TTC549 (cell line): ENCODE data around the gene MRPL48.
"Not testable (repeated sequence)": the region's sequence is repeated elsewhere in the genome, so short reads cannot be mapped to it uniquely, and the experiment has no call there.

ENCODE experiments used
- FAIRE-seq: peaks from 2 replicates; lab custom pipeline; 2012; peaks lifted over from hg19 to GRCh38; lab: Jason Lieb, UNC

MRPL48 gene

GRCh38 chr11:73779084-73779902 lies 8.4 kb upstream of the MRPL48 start:
- FAIRE-seq, result peak; percentile 85

DNA sequence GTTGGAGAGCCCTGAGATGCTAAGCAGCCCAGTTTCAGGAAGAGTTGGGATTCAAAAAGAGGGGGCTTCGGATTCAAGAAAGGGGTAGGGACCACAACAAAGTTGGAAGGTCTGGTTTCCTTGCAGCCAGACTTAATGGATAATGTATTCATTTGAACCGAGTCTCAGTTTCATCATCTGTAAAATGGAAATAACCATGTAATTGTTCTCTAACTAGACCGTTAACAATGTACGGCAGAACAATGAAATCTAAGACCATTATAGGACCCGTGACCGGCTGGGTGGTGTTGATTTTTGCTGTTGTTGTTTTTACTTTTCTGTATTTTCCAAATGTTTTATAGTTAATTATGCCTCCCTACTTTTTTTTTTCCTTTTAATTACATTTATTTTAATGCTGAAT lies 6.4 kb upstream of the MRPL48 start:
- FAIRE-seq, result no peak

GRCh38 chr11:73783483-73784020 lies 4.1 kb upstream of the MRPL48 start:
- FAIRE-seq, result no peak

DNA sequence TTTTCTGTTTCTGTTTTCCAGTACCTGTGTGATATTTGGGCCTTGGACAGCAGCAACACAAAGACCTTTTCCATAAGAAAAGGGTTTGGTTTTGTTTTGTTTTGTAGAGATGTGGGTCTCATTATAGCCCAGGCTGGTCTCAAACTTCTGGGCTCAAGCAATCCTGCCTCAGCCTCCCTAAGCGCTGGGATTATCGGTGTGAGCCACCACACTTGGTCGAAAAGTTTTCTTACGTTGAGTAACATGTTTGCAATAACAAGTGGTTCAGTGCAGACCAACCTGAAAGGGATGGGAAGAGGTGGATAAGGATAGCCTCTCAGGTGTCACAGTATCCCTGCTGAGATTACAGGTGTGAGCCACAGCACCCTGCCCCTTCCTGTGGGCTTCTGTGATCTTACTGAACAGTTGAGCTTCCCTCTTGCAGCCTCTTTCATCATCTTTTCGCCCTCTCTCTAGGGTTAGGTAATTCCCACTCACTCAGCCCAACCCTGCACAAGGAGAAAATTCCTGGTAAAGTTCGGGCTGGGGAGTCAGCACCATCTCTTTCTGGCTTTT lies 3.5 kb upstream of the MRPL48 start:
- no peak for FAIRE-seq

DNA sequence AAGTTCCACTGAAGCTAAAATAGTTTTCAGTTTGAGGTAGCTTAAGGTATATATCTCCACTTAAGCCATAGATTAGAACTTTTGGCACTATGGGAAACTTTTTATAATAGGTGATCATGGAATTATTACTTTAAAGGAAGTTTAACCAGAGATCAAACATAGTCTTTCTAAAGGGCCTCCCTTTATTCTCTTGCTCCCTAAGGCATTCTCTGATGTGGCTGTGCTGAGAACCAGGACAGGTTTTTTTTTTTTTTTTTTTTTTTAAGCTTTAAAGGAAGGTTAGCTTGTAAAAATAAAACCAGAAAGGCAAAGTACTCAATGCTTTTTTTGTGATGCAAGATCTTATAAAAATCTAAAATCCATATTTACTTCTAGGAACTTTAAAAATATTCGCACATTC lies 2.9 kb upstream of the MRPL48 start:
- no peak for FAIRE-seq

DNA sequence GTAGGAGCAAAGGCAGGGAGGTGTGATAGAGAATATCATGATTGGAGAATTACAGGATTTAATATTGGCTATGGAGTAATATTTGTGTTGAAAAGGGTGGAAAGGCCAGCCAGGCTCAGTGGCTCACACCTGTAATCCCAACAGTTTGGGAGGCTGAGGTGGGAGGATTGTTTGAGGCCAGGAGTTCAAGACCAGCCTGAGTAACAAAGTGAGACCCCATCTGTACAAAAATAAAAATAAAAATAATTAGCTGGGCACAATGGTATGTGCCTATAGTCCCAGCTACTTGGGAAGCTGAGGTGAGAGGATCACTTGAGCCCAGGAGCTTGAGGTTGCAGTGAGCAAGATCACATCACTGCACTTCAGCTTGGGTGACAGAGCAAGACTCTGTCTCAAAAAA lies 2.2 kb upstream of the MRPL48 start:
- not testable (repeated sequence) for FAIRE-seq

DNA sequence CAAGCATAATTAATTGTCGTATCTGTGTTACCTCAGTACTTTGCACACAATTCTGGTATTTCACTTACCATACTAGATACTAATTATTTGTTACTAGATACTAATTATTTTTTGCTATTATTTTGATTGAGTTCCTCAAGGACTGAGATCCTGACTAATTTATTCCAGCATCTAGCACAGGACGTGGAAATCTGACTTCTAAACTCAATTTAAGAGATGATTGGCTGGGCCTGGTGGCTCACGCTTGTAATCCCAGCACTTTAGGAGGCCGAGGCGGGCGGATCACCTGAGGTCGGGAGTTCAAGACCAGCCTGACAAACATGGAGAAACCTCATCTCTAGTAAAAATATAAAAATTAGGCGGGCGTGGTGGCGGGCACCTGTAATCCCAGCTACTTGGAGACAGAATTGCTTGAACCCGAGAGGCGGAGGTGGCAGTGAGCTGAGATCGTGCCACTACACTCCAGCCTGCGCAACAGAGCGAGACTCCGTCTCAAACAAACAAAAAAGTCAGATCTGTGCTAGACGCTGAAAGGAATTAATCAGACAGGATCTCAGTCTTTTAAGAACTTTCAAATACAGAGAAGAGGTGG lies 527 bp upstream of the MRPL48 start:
- no peak for FAIRE-seq

- FAIRE-seq, result no peak
Measured at GRCh38 chr11:73789279-73789670, 1.6 kb downstream of the MRPL48 start.

DNA sequence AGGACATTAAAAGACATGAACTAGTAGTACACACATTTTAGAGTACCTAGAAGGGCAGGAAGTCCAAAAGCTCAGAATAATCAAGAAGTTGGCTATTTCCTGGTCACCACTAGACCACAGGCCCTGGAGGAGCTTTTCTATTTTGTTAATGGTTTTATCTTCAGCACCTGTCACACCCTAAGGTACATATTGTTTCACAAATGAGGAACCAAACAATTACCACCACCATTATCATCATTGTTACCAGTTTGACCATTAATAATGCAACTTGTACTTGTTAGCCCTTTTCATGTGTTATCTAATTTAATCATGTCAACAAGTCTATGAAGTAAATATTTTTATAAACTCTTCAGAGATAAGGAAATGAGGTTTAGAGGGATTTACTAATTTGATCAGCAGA lies 4.9 kb downstream of the MRPL48 start:
- no peak for FAIRE-seq

DNA sequence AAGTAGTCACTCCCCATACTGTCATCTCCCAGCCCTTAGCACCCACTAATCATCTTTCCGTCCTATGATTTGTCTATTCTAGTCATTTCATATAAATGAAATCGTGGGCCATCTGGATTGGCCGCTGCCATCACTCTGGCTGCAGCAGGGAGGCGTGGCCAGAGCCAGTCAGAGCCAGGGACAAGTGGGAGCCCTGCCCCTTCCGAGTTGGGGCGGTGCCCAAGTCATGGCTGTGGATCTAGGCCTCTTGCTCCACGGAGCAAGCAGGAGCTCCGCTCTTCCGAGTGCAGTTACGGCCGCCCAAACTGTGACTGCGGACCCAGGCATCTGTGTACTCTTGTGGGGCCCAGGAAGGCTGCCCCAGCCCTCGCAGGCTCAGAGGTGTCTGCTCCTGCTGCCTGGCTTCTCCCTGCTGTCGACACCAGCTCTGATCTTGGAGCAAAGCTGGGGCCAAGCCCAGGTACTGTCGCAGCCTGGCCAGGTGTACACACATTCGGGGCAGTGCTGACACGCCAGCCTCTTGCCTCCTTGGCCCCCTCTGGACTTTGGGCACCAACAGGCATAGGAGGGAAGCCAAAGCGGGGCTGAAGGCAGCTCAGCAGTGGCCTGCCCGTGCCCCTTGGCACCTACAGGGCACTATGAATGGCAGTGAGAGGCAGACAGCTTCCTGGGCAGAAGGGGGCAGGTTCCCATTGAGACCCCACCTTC lies 8.4 kb downstream of the MRPL48 start:
- no peak for FAIRE-seq

DNA sequence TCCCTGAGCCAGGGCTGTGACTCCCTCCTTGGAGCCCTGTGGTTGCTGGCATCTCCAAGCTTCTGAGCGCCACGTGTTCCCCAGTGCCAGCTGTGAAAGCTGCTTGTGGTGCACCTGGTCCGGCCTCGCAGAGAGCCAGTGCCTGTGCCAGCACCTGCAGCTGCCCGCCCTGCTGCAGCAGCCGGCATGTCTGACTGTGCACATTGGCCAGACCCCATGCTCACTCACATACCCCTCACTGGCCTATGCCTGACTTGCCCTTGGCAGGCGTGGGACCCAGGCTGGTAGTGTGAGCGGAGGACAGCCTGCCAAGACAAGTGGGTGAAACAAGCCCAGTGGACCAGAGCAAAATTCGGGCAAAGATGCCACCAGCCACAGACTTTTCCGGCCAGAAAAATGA lies 9.8 kb downstream of the MRPL48 start:
- FAIRE-seq, result no peak

DNA sequence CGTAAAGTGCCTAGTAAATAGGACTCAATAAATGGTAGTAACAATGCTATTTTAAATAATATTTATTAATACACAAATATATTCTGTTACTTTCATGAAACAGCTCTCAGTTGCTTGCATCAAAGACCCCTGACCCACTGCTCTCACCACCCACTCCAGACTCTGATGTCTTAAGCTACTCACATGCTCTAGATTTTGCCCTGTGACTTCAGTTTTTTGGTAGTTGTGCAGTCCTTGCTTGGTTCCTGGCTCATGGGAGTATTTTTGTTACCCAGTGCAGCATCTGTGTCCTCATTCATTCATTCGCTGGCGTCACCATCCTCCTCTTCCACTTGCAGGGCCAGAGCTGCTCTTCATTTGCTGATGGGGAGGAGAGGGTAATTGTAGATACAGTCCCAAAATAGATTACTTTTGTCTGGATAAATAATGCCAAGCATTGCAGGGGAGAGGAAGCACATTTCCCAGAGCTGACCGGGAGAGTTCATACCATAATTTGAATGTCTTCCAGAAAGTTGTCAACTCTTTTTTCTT lies 12.7 kb downstream of the MRPL48 start:
- no peak for FAIRE-seq

DNA sequence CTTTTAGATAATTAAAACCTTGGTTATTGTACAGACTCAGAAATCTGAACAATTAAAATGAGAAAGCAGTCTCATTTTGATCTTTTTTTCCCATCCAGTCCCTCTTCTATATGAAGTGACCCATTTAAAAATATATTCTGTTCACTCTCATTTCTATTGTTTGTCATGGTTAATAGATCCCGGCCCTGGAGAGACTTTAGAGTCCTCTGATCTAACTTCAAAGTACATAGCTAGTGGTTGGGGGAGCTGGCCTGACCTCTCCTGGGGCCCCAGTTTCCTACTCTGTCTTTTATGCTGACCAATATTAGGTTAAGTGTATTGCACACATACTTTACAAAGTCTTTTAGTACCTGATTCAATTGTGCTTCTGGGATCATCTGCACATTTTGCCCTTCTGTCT lies 13.5 kb downstream of the MRPL48 start:
- no peak for FAIRE-seq

DNA sequence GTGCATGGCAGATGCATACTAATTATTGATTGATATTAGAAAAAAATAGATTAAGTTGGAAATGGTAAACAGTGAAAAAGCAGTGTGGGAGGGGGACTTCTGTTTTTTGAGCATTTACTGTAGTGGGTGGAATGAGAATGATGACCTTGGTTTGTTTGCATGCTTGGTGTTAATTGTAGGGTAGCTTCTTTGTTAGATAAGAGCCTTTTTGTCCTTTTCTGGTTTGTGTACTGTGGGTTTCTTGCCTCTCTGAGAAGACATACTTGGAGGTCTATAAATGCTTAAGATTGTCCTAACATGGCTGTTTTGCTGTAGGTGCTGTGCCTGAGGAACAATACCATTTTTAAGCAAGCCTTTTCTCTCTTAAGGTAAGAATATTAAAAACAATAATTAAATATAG lies 17.0 kb downstream of the MRPL48 start:
- no peak for FAIRE-seq

GRCh38 chr11:73808052-73808451 lies 20.4 kb downstream of the MRPL48 start:
- FAIRE-seq, result no peak

DNA sequence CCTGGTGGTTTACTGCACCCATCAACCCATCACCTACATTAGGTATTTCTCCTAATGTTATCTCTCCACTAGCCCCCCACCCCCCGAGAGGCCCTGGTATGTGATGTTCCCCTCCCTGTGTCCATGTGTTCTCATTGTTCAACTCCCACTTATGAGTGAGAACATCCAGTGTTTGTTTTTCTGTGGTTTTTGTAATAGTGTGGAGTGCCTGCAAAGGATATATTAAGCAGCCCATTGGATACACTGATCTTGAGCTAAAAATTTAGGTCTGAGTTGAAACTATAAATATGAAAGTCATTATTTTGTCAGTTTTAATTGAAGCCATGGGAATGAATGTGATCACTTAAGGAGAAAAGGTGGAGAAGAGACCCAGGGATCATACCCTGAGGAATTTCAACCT lies 23.0 kb downstream of the MRPL48 start:
- FAIRE-seq, result no peak

DNA sequence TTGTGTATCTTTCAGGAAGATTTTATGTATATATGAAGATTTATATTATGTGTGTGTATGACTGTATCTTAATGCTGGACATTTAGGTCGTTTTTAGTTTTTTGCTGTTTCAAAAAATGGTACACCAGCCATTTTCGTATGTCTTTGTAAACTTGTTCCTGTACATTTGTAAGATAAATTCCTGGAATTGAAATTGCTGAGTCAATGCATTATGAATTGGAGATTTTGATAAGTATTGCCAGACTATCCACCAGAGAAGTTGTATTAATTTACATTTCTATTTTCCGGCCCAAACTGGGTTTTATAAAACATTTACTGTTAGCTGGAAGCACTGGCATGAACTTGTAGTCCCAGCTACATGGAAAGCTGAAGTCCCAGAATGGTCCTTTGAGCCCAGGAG lies 24.6 kb downstream of the MRPL48 start:
- no peak for FAIRE-seq

GRCh38 chr11:73814812-73815211 lies 27.1 kb downstream of the MRPL48 start:
- no peak for FAIRE-seq

DNA sequence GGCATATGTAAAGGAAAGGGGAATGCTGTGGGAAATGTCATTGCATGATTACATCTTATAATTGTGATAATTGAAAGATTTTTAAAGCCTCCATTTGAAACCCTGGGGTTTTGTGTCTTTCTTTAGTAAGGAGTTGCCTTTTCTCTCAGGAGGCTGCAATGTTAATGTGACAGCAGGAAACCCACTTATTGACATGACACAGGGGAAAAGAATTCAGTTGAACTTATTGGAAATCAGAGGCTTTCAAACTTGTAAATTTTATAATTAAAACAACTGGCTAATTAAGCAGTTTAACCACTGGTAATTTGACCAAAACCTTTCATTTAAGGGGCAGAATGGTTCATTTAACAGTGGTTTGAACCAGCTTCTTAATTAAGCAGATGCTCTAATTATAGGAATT lies 31.2 kb downstream of the MRPL48 start:
- FAIRE-seq, result no peak

GRCh38 chr11:73830261-73830660 lies 42.6 kb downstream of the MRPL48 start:
- FAIRE-seq, result no peak

GRCh38 chr11:73833067-73833466 lies 45.4 kb downstream of the MRPL48 start:
- no peak for FAIRE-seq

GRCh38 chr11:73838443-73839122 lies 50.9 kb downstream of the MRPL48 start:
- FAIRE-seq, result no peak
